Esophagus muscularis mucosa (tissue), 4 donors: ENCODE measurements around the gene SALL3. TPM values are rescaled to one million over a fixed set of nuclear protein-coding genes. Genes with fewer than 3 reads are reported as not detected.

Experiments
- DNase-seq: peaks from one replicate; pipeline ENCODE4 v3.0.0-alpha.2; 2017; ENCODE audit errors: extremely low spot score
- H3K27ac ChIP-seq, 4 donors: fragments of 200-600 bp; sonication (generic); replicated peaks in 1 of 4; 1 replicate in 3 of 4; 2 replicates in 1 of 4; pipeline ENCODE4 v1.5.1; 2016 to 2019; ENCODE audit warnings: mild to moderate bottlenecking in 1 of 4
- H3K27me3 ChIP-seq, 4 donors: fragments of 200-600 bp; sonication (generic); one replicate each; pipeline versions ENCODE4 v1.5.1 to v1.6.0; 2016 to 2019
- H3K36me3 ChIP-seq, 4 donors: fragments of 200-600 bp; sonication (generic); one replicate each; pipeline ENCODE4 v1.5.1; 2016 to 2019
- H3K4me1 ChIP-seq, 4 donors: fragments of 200-600 bp; sonication (generic); one replicate each; pipeline ENCODE4 v1.5.1; 2016 to 2019
- H3K4me3 ChIP-seq, 4 donors: fragments of 200-600 bp; sonication (generic); 1 replicate in 2 of 4; 2 replicates in 2 of 4; pipeline ENCODE4 v1.5.1; 2016 to 2019; ENCODE audit warnings: mild to moderate bottlenecking in 4 of 4, moderate library complexity in 1 of 4
- H3K9me3 ChIP-seq, 4 donors: fragments of 200-600 bp; sonication (generic); 1 replicate in 3 of 4; 2 replicates in 1 of 4; pipeline ENCODE4 v1.5.1; 2016 to 2019
- CTCF ChIP-seq, 3 experiments: fragments of 200-600 bp in 2 of 3; fragments of 450-650 bp in 1 of 3; sonication (generic) in 2 of 3; IDR thresholded peaks; one replicate each; pipeline ENCODE4 v1.5.1; 2017 to 2019; ENCODE audit warnings: antibody characterized with exemption in 3 of 3, mild to moderate bottlenecking in 2 of 3, moderate library complexity in 1 of 3
- EP300 ChIP-seq: sonication (generic); formaldehyde crosslinking; IDR thresholded peaks from one replicate; pipeline ENCODE4 v1.6.1; 2017; ENCODE audit warnings: antibody characterized with exemption
- POLR2A ChIP-seq: fragments of 450-650 bp; IDR thresholded peaks from one replicate; pipeline ENCODE4 v1.6.1; 2017; ENCODE audit warnings: antibody characterized with exemption, moderate library complexity, mild to moderate bottlenecking, low read depth
- POLR2AphosphoS5 ChIP-seq, 2 donors: sonication (generic); formaldehyde crosslinking; IDR thresholded peaks; one replicate each; pipeline ENCODE4 v1.6.1; 2017; ENCODE audit warnings: antibody characterized with exemption in 2 of 2
- WGBS: methylation state at CpG from one replicate; pipeline ENCODE4 v1.1.5; 2018; 5-methylcytosine and 5-hydroxymethylcytosine counted together
- intact Hi-C: fragments of 100-400 bp; cut with DNase I; formaldehyde crosslinking; loops from one replicate; pipeline ENCODE4 v1.15.1; 2023
- total RNA-seq, 4 donors: library from RNA; depleted of rRNA; stranded (reverse); fragments of >200 nt; gene quantifications; one replicate each; pipeline versions ENCODE4 v1.1.0 to v1.2.1, GENCODE V29; 2016

SALL3 gene
- total RNA-seq, 4 donors from 2014 or later = not detected

DNA sequence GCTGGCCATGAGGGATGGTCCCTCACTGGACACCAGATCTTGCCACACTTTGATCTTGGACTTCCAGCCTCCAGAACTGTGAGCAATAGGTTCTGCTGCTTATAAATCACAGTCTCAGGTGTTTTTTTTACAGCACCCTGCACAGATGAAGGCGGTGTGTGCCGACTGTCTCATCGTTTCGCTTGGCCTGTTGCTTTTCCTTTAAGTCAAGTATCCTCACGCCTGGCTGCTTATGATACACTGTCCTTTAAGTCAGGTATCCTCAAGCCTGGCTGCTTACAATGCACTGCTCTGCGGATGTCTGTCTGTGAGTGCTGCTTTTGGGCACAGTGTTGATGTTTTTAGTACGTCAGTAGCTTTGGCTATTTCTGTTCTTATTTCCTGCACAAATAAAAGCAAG is 40.3 kb downstream of the SALL3 start:
- no peak for TF ChIP-seq CTCF (IDR thresholded peaks at IDR 0.05)
- TF ChIP-seq POLR2A = no peak
- no peak for TF ChIP-seq EP300
- TF ChIP-seq POLR2AphosphoS5 (IDR thresholded peaks at IDR 0.05) = no peak
- H3K9me3 ChIP-seq = peaks cover 0 to 13% (median 10%) of the 10 kb centered on the region in 4 donors
- H3K36me3 ChIP-seq = no peaks in the 10 kb centered on the region
- no peak overlapping the region for H3K27ac ChIP-seq
- H3K27me3 ChIP-seq = peaks cover 0 to 37% (median 0%) of the 10 kb centered on the region in 4 donors
- DNase-seq = no peak
- no peak overlapping the region for H3K4me3 ChIP-seq
- intact Hi-C loops = no loop called here
- 81% methylated on average over 7 of the region's 7 CpGs for WGBS
- no peaks in the 10 kb centered on the region for H3K4me1 ChIP-seq

- Histone ChIP-seq H3K9me3 (peaks cover 0 to 24% (median 15%) of the 10 kb centered on the region in 4 donors), H3K4me1 (no peaks in the 10 kb centered on the region), H3K27ac (no peak overlapping the region), H3K27me3 (peaks cover 0 to 24% (median 0%) of the 10 kb centered on the region in 4 donors), H3K36me3 (no peaks in the 10 kb centered on the region), H3K4me3 (no peak overlapping the region)
- 94% methylated on average over 23 of the region's 25 CpGs for WGBS
- no peak for DNase-seq
- TF ChIP-seq POLR2A = no peak
- TF ChIP-seq CTCF (IDR thresholded peaks at IDR 0.05) = no peak
- TF ChIP-seq EP300 = no peak
- TF ChIP-seq POLR2AphosphoS5 (IDR thresholded peaks at IDR 0.05) = no peak
- intact Hi-C loops = no loop called here
Measured at GRCh38 chr18:79022603-79023002, 43.0 kb downstream of the SALL3 start.

DNA sequence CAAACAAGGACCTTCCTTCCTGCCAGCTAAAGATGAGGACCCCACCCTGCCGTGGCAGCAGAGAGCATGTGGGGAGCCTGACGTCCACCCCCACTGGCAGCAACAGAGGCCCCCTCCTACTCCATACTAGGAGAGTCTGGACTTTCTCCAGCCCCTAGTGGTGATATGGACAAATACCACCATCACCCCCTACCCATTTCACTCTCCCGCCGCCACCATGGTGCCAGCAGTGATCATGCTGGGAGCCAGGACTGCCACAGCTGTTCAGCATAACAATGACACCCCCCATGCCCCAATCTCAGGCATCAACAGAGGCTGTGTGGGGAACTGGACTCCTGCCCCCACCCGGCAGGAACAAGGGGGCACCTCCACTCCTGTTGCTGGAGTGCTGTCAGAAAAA is 46.9 kb downstream of the SALL3 start:
- no peaks in the 10 kb centered on the region for H3K36me3 ChIP-seq
- H3K27ac ChIP-seq = no peak overlapping the region
- intact Hi-C loops = no loop called here
- TF ChIP-seq POLR2AphosphoS5 (IDR thresholded peaks at IDR 0.05) (no peak), POLR2A (no peak)
- no peaks in the 10 kb centered on the region for H3K4me1 ChIP-seq
- 32% methylated on average over 3 of the region's 5 CpGs for WGBS
- peaks cover 0 to 4% (median 0%) of the 10 kb centered on the region in 4 donors for H3K27me3 ChIP-seq
- DNase-seq = no peak
- no peak overlapping the region for H3K4me3 ChIP-seq
- peaks cover 0 to 32% (median 17%) of the 10 kb centered on the region in 4 donors for H3K9me3 ChIP-seq

DNA sequence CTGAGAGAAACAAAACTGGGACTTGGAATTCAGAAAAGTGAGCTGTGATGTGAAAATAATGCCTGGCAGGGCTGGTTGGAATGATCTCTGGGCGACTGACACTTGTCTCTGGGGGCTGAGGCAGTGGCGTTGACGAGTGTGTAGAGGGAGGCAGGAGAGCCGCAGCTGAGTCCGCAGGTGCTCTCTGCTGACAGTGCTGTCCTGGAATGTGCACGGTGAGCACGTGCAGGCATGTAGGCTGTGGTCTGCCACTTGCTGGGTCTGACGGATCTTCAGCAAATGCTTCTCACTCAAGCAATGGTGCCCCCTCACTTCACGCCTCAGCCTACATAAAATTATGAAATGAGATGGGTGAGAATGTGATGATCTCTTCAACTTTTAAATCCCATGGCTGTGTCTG is 51.1 kb downstream of the SALL3 start:
- H3K27ac ChIP-seq = no peak overlapping the region
- 79% methylated on average over 7 of the region's 9 CpGs for WGBS
- H3K4me1 ChIP-seq = no peaks in the 10 kb centered on the region
- DNase-seq = no peak
- TF ChIP-seq CTCF (IDR thresholded peaks at IDR 0.05) (no peak), EP300 (no peak), POLR2AphosphoS5 (IDR thresholded peaks at IDR 0.05) (no peak), POLR2A (no peak)
- intact Hi-C loops = no loop called here
- H3K4me3 ChIP-seq = no peak overlapping the region
- no peaks in the 10 kb centered on the region for H3K36me3 ChIP-seq
- no peaks in the 10 kb centered on the region for H3K27me3 ChIP-seq
- H3K9me3 ChIP-seq = peaks cover 0 to 24% (median 8%) of the 10 kb centered on the region in 4 donors

DNA sequence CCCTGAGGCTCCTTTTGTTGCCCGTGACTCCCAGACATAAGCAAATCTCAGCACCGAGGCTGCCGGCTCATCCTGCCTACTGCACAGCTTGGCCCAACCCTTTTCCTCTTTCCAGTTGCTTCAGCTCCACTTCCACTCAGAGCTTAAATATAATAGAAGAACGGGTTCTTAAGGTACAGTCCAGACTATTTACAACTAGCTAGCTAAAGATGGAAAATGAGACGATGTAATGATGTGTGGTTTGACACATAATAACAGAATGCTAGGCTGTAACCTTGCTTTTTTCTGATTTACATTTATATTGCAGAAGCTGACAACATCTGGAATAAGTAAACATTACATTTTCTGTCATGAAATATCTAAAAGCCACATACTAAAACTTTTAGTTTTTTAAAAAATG is 62.7 kb downstream of the SALL3 start:
- H3K36me3 ChIP-seq = no peaks in the 10 kb centered on the region
- TF ChIP-seq POLR2A (no peak), CTCF (IDR thresholded peaks at IDR 0.05) (no peak), POLR2AphosphoS5 (IDR thresholded peaks at IDR 0.05) (no peak), EP300 (no peak)
- DNase-seq = no peak
- H3K4me3 ChIP-seq = no peak overlapping the region
- intact Hi-C loops = no loop called here
- peaks cover 0 to 20% (median 3%) of the 10 kb centered on the region in 4 donors for H3K27me3 ChIP-seq
- H3K4me1 ChIP-seq = no peaks in the 10 kb centered on the region
- H3K9me3 ChIP-seq = no peaks in the 10 kb centered on the region
- 43% methylated on average over 5 of the region's 5 CpGs for WGBS
- H3K27ac ChIP-seq = no peak overlapping the region
